Common myeloid progenitor, CD34-positive (primary cell): ENCODE results near the gene CMTM2.
"Not testable (repeated sequence)": the region's sequence is repeated elsewhere in the genome, so short reads cannot be mapped to it uniquely, and the experiment has no call there.

Experiments
- CTCF ChIA-PET: fragments of 350-600 bp; sonication (Branson Sonifier 250); formaldehyde crosslinking; loops from one replicate; lab custom pipeline; 2021; ENCODE audit warnings: antibody characterized with exemption; lab: Charles Lee
- POLR2A ChIA-PET: fragments of 350-600 bp; sonication (Branson Sonifier 250); formaldehyde crosslinking; loops from one replicate; lab custom pipeline; 2021; ENCODE audit warnings: antibody characterized with exemption; lab: Charles Lee
- DNase-seq, 3 donors: peaks; one replicate each; pipeline versions ENCODE4 v3.0.0 to v3.0.0-alpha.2; 2013
- H3K27ac ChIP-seq, 2 experiments: 1 replicate in 1 of 2; 2 replicates in 1 of 2; pipeline ENCODE4 v1.7.0; 2013; ENCODE audit warnings: inconsistent platforms in 2 of 2, low read length in 2 of 2, mild to moderate bottlenecking in 2 of 2, low read depth in 1 of 2, moderate library complexity in 1 of 2; ENCODE audit not compliant: severe bottlenecking in 2 of 2, insufficient read depth in 1 of 2, poor library complexity in 1 of 2
- H3K27me3 ChIP-seq, 5 experiments: replicated peaks in 2 of 5; 1 replicate in 3 of 5; 2 replicates in 2 of 5; pipeline versions ENCODE4 v1.6.1 to v1.7.0; 2013; ENCODE audit warnings: low read length in 4 of 5, mild to moderate bottlenecking in 2 of 5, moderate library complexity in 2 of 5, inconsistent platforms in 1 of 5; ENCODE audit not compliant: insufficient read depth in 5 of 5, control insufficient read depth in 4 of 5
- H3K36me3 ChIP-seq, 4 experiments: 1 replicate in 2 of 4; 2 replicates in 2 of 4; pipeline versions ENCODE4 v1.6.1 to v1.7.0; 2013; ENCODE audit warnings: low read length in 3 of 4, control low read depth in 1 of 4, mild to moderate bottlenecking in 1 of 4; ENCODE audit not compliant: control insufficient read depth in 4 of 4, insufficient read depth in 4 of 4
- H3K4me1 ChIP-seq, 4 experiments: 1 replicate in 3 of 4; 2 replicates in 1 of 4; pipeline versions ENCODE4 v1.6.1 to v1.7.1; 2013; ENCODE audit warnings: low read length in 3 of 4, mild to moderate bottlenecking in 3 of 4, control low read depth in 1 of 4, inconsistent platforms in 1 of 4, moderate library complexity in 1 of 4; ENCODE audit not compliant: control insufficient read depth in 4 of 4, insufficient read depth in 4 of 4; ENCODE audit errors: control extremely low read depth in 1 of 4
- H3K4me3 ChIP-seq, 7 experiments: 1 replicate in 4 of 7; 2 replicates in 3 of 7; pipeline versions ENCODE4 v1.5.1 to v1.7.0; 2013; ENCODE audit warnings: mild to moderate bottlenecking in 7 of 7, low read length in 6 of 7, moderate library complexity in 6 of 7, inconsistent platforms in 2 of 7, low read depth in 2 of 7, control low read depth in 1 of 7; ENCODE audit not compliant: insufficient read depth in 4 of 7, control insufficient read depth in 1 of 7; ENCODE audit errors: extremely low read depth in 1 of 7
- H3K9me3 ChIP-seq, 5 experiments: 1 replicate in 4 of 5; 2 replicates in 1 of 5; pipeline versions ENCODE4 v1.6.1 to v1.7.1; 2013; ENCODE audit warnings: low read length in 4 of 5, mild to moderate bottlenecking in 2 of 5, inconsistent platforms in 1 of 5, low read depth in 1 of 5, moderate library complexity in 1 of 5; ENCODE audit not compliant: control insufficient read depth in 4 of 5, insufficient read depth in 2 of 5; ENCODE audit errors: control extremely low read depth in 1 of 5
- WGBS: methylation state at CpG from one replicate; pipeline ENCODE4 v1.1.5; 2013; ENCODE audit not compliant: insufficient coverage; 5-methylcytosine and 5-hydroxymethylcytosine counted together

CMTM2 gene

GRCh38 chr16:66590322-66590721 lies 11.1 kb downstream of the CMTM2 start:
- H3K36me3 ChIP-seq = no peaks in the 10 kb centered on the region
- POLR2A ChIA-PET = interaction anchor here (0.8 kb wide), 1 partner anchor 66 kb away, joined by 3 read pairs; no protein-coding TSS in a partner anchor
- H3K4me3 ChIP-seq = peak overlapping the region in 5 of 7 experiments; percentile 27 to 78 (median 59)
- DNase-seq = peak; percentile 69 to 83 (median 81)
- peaks cover 6 to 59% (median 53%) of the 10 kb centered on the region in 4 experiments for H3K4me1 ChIP-seq
- H3K27me3 ChIP-seq = no peaks in the 10 kb centered on the region
- peaks cover 0 to 5% (median 0%) of the 10 kb centered on the region in 5 experiments for H3K9me3 ChIP-seq
- no peak overlapping the region for H3K27ac ChIP-seq
- CTCF ChIA-PET = interaction anchor here (1.0 to 3.1 kb wide), 19 partner anchors 10 to 278 kb away, joined by 3 to 78 read pairs (median 13); partner anchors contain the start of genes CKLF, CMTM2 and CMTM3
- 4% methylated on average over 6 of the region's 8 CpGs for WGBS

DNA sequence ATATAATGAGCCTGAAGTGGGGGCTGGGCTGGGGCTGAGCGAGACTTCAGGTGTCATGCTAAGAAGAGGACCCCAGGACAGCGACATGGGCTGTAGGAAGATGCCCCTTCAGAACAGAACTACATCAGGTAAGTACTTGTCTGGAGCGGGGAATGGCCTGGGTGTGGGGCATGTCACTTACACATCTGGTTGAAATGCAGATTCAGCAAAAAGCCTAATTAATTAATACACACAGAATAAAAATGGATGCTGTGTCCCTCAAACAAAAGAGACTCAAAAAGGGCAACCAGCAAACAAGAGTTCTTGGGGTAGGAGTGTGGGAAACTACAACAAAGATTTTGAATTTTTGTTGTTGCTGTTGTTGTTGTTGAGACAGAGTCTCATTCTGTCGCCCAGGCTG lies 11.8 kb downstream of the CMTM2 start:
- no peak for DNase-seq
- peaks cover 0 to 5% (median 0%) of the 10 kb centered on the region in 5 experiments for H3K9me3 ChIP-seq
- WGBS = 100% methylated on average over 3 of the region's 4 CpGs
- H3K36me3 ChIP-seq = no peaks in the 10 kb centered on the region
- POLR2A ChIA-PET = interaction anchor here (0.8 kb wide), 1 partner anchor 66 kb away, joined by 3 read pairs; no protein-coding TSS in a partner anchor
- H3K4me1 ChIP-seq = peaks cover 6 to 52% (median 46%) of the 10 kb centered on the region in 4 experiments
- no peak overlapping the region for H3K27ac ChIP-seq
- CTCF ChIA-PET = interaction anchor here (1.0 to 3.1 kb wide), 15 partner anchors 9 to 277 kb away, joined by 3 to 78 read pairs (median 21); partner anchors contain the start of genes CKLF, CMTM2 and CMTM3
- no peaks in the 10 kb centered on the region for H3K27me3 ChIP-seq
- no peak overlapping the region for H3K4me3 ChIP-seq

DNA sequence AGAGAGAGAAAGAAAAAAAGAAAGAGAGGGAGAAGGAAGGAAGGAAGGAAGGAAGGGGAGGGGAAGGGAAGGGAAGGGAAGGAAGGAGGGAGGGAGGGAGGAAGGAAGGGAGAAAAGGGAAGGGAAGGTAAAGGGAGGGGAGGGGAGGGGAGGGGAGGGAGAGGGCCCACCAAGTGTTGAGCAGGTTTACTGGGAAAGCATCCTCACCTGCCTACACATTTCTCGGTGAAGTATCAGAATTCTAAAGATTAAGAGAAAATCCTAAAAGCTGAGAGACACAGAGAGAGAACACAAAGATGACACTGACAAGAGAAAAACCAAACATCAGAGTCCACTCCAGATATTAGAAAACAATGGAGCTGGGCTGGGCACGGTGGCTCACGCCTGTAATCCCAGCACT lies 13.0 kb downstream of the CMTM2 start:
- POLR2A ChIA-PET = no interaction called here
- Histone ChIP-seq H3K4me1 (peaks cover 3 to 40% (median 33%) of the 10 kb centered on the region in 4 experiments), H3K9me3 (peaks cover 0 to 5% (median 0%) of the 10 kb centered on the region in 5 experiments), H3K27ac (no peak overlapping the region), H3K4me3 (no peak overlapping the region), H3K27me3 (no peaks in the 10 kb centered on the region), H3K36me3 (no peaks in the 10 kb centered on the region)
- CTCF ChIA-PET = interaction anchor here (1.6 kb wide), 1 partner anchor 10 kb away, joined by 5 read pairs; no protein-coding TSS in a partner anchor
- DNase-seq = no peak
- WGBS = 70% methylated on average over 2 of the region's 3 CpGs

GRCh38 chr16:66592814-66593213 lies 13.6 kb downstream of the CMTM2 start:
- ChIA-PET CTCF (interaction anchor here (1.6 kb wide), 1 partner anchor 10 kb away, joined by 5 read pairs; no protein-coding TSS in a partner anchor), POLR2A (no interaction called here)
- DNase-seq = no peak
- no CpG with 5 or more reads among the region's 3 CpGs for WGBS
- Histone ChIP-seq H3K36me3 (no peaks in the 10 kb centered on the region), H3K4me1 (peaks cover 3 to 34% (median 28%) of the 10 kb centered on the region in 4 experiments), H3K4me3 (no peak overlapping the region), H3K27me3 (no peaks in the 10 kb centered on the region), H3K27ac (no peak overlapping the region), H3K9me3 (peaks cover 0 to 5% (median 0%) of the 10 kb centered on the region in 5 experiments)

DNA sequence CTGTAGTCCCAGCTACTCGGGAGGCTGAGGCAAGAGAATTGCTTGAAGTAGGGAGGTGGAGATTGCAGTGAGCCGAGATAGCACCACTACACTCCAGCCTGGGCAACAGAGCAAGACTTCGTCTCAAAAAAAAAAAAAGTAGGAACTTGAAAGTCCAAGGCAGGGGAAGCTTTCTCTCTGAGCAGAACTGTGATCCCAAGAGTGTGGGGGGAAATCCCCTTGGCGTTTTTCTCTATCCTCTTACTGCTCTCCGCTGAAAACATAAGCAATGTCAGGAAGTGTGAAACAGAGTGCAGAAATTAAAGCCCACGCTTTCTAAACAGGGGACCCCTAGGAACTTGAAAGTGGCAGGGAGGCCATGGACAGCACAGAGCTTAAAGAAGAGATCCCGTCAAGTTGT lies 15.5 kb downstream of the CMTM2 start:
- no peak overlapping the region for H3K27ac ChIP-seq
- 81% methylated on average over 6 of the region's 7 CpGs for WGBS
- no peak overlapping the region for H3K4me3 ChIP-seq
- ChIA-PET POLR2A (no interaction called here), CTCF (interaction anchor here (0.9 to 2.1 kb wide), 6 partner anchors 9 to 190 kb away, joined by 3 to 10 read pairs (median 5); no protein-coding TSS in a partner anchor)
- H3K9me3 ChIP-seq = peaks cover 0 to 5% (median 0%) of the 10 kb centered on the region in 5 experiments
- H3K27me3 ChIP-seq = no peaks in the 10 kb centered on the region
- DNase-seq = no peak
- peaks cover 2 to 19% (median 12%) of the 10 kb centered on the region in 4 experiments for H3K4me1 ChIP-seq
- no peaks in the 10 kb centered on the region for H3K36me3 ChIP-seq

DNA sequence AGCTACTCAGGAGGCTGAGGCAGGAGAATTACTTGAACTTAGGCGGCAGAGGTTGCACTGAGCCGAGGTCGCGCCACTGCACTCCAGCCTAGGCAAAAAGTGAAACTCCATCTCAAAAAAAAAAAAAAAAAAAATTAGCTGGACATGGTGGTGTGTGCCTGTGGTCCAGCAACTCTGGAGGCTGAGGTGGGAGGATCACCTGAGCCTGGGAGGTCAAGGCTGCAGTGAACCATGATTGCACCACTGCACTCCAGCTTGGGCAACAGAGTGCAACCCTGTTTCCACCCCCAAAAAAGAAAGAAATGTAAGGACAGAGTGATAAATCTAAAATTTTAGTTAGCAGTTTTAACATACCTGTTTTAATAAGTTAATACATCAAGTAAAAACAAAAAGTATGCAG lies 17.3 kb downstream of the CMTM2 start:
- H3K4me1 ChIP-seq, H3K27me3 ChIP-seq, H3K4me3 ChIP-seq, H3K27ac ChIP-seq, DNase-seq, H3K36me3 ChIP-seq, POLR2A ChIA-PET: not testable (repeated sequence)
- CTCF ChIA-PET = interaction anchor here (0.9 to 1.2 kb wide), 4 partner anchors 12 to 117 kb away, joined by 3 to 4 read pairs (median 4); partner anchors contain the start of gene CMTM2
- peaks cover 0 to 15% (median 4%) of the 10 kb centered on the region in 5 experiments for H3K9me3 ChIP-seq
- WGBS = 80% methylated on average over 1 of the region's 4 CpGs
